K562 (cell line): ENCODE measurements around the gene KASH5. TPM values are rescaled to one million over a fixed set of nuclear protein-coding genes. Genes with fewer than 3 reads are reported as not detected.
A peak's percentile ranks its signal among the peaks of the same experiment; 100 is the strongest.

Experiments used
- ATAC-seq: fragments of 200-7000 bp; cut with Tn5 transposase; 3 replicates; pipeline ENCODE4 v1.9.1; 2020; ENCODE audit warnings: moderate library complexity
- BruUV-seq: library from RNA; stranded (reverse); fragments of 400-500 nt; replicated peaks from 2 replicates; lab custom pipeline; 2021; lab: Mats Ljungman, UMichigan
- CTCF ChIA-PET: fragments of 300-600 bp; formaldehyde crosslinking; extraction: SDS; loops from one replicate; lab custom pipeline; 2021; ENCODE audit warnings: low intra/inter-chr PET ratio; lab: Yijun Ruan, JAX
- POLR2A ChIA-PET: fragments of 300-600, 350-650 bp; sonication (Branson Sonifier 250); formaldehyde crosslinking; extraction: SDS; loops from one replicate; lab custom pipeline; 2021; ENCODE audit warnings: antibody characterized with exemption, inconsistent platforms; lab: Yijun Ruan, JAX
- DNase-seq, 4 experiments: peaks; one replicate each; pipeline versions ENCODE4 v3.0.0 to v3.0.0-alpha.2; 2011 to 2018; ENCODE audit warnings: low spot score in 3 of 4, mixed read lengths in 3 of 4; ENCODE audit errors: extremely low read depth in 1 of 4
- FAIRE-seq: peaks from 2 replicates; lab custom pipeline; 2011; peaks lifted over from hg19 to GRCh38; lab: Jason Lieb, UNC
- H2AFZ ChIP-seq: 2 replicates; pipeline ENCODE4 v1.6.0; 2011; ENCODE audit warnings: low read depth, low read length, control low read depth, inconsistent platforms
- H3K27ac ChIP-seq: fragments of 200-600 bp; 3 replicates; pipeline ENCODE4 v1.8.0; 2011; ENCODE audit warnings: low read depth, mild to moderate bottlenecking, control low read depth, inconsistent platforms, low read length, moderate library complexity, mixed read lengths; ENCODE audit errors: extremely low read depth
- H3K27me3 ChIP-seq, 2 experiments: fragments of 300-600 bp in 1 of 2; 2 replicates in 1 of 2; 3 replicates in 1 of 2; pipeline versions ENCODE4 v1.6.0 to v1.8.0; 2011; ENCODE audit warnings: inconsistent platforms in 2 of 2, low read length in 2 of 2, mild to moderate bottlenecking in 1 of 2, mixed read lengths in 1 of 2, moderate library complexity in 1 of 2; ENCODE audit not compliant: control insufficient read depth in 2 of 2, insufficient read depth in 2 of 2
- H3K36me3 ChIP-seq: fragments of 300-600 bp; 3 replicates; pipeline ENCODE4 v1.8.0; 2011; ENCODE audit warnings: mild to moderate bottlenecking, low read length, inconsistent platforms; ENCODE audit not compliant: control insufficient read depth, insufficient read depth
- H3K4me1 ChIP-seq, 2 experiments: fragments of 200-600 bp in 1 of 2; replicated peaks in 1 of 2; 2 replicates in 1 of 2; 3 replicates in 1 of 2; pipeline versions ENCODE4 v1.5.1 to v1.8.0; 2011; ENCODE audit warnings: inconsistent platforms in 2 of 2, low read length in 2 of 2, mild to moderate bottlenecking in 1 of 2, mixed read lengths in 1 of 2, moderate library complexity in 1 of 2; ENCODE audit not compliant: control insufficient read depth in 2 of 2, insufficient read depth in 2 of 2
- H3K4me2 ChIP-seq: 2 replicates; pipeline ENCODE4 v1.6.1; 2011; ENCODE audit warnings: low read length, control low read depth, inconsistent platforms, mixed read lengths; ENCODE audit not compliant: insufficient read depth
- H3K4me3 ChIP-seq: fragments of 200-600 bp; sonication (generic), shearing (Covaris generic); 2 replicates; pipeline ENCODE4 v1.5.1; 2016; ENCODE audit warnings: control low read depth, inconsistent platforms
- H3K79me2 ChIP-seq: fragments of 200-600 bp; 3 replicates; pipeline ENCODE4 v1.8.0; 2011; ENCODE audit warnings: low read length, inconsistent platforms; ENCODE audit not compliant: control insufficient read depth, insufficient read depth
- H3K9ac ChIP-seq, 2 experiments: 2 replicates each; pipeline versions ENCODE4 v1.6.0 to v1.6.1; 2011; ENCODE audit warnings: low read depth in 2 of 2, low read length in 2 of 2, control low read depth in 1 of 2, inconsistent platforms in 1 of 2, mild to moderate bottlenecking in 1 of 2, mixed read lengths in 1 of 2; ENCODE audit not compliant: insufficient read depth in 1 of 2
- H3K9me1 ChIP-seq: one replicate; pipeline ENCODE4 v1.6.0; 2011; ENCODE audit warnings: inconsistent platforms, mild to moderate bottlenecking, low read length, moderate library complexity; ENCODE audit not compliant: control insufficient read depth, insufficient read depth
- H3K9me3 ChIP-seq: replicated peaks from 2 replicates; pipeline ENCODE4 v1.5.1; 2011; ENCODE audit warnings: low read depth, low read length, inconsistent platforms; ENCODE audit not compliant: control insufficient read depth, insufficient read depth
- H4K20me1 ChIP-seq: replicated peaks from 2 replicates; pipeline ENCODE4 v1.6.1; 2011; ENCODE audit warnings: low read length, inconsistent platforms, mixed read lengths; ENCODE audit not compliant: control insufficient read depth, insufficient read depth
- ATF1 ChIP-seq, 2 experiments: fragments of 450-650 bp in 1 of 2; IDR thresholded peaks; 2 replicates each; pipeline ENCODE4 v1.6.1; 2016; ENCODE audit warnings: missing compliant biosample characterization in 1 of 2, missing genetic modification characterization in 1 of 2
- BHLHE40 ChIP-seq: IDR thresholded peaks from 2 replicates; pipeline ENCODE4 v1.6.1; 2011; ENCODE audit warnings: low read length, improper control_type of control experiment
- CHD2 ChIP-seq: IDR thresholded peaks from 2 replicates; pipeline ENCODE4 v1.6.1; 2011; ENCODE audit warnings: low read depth, low read length
- ELF1 ChIP-seq: fragments of 200-800 bp; sonication (Bioruptor generic); IDR thresholded peaks from 2 replicates; pipeline ENCODE4 v1.6.1; 2016; ENCODE audit warnings: missing genetic modification characterization, missing compliant biosample characterization
- FOXP1 ChIP-seq: sonication (generic); formaldehyde crosslinking; IDR thresholded peaks from 2 replicates; pipeline ENCODE4 v1.8.0; 2022; ENCODE audit warnings: mild to moderate bottlenecking, missing genetic modification reagents
- LCOR ChIP-seq: sonication (generic); formaldehyde crosslinking; IDR thresholded peaks from 2 replicates; pipeline ENCODE4 v1.8.0; 2022; ENCODE audit warnings: mild to moderate bottlenecking, missing genetic modification reagents
- TFAP4 ChIP-seq: sonication (generic); formaldehyde crosslinking; IDR thresholded peaks from 2 replicates; pipeline ENCODE4 v1.8.0; 2022; ENCODE audit warnings: missing genetic modification reagents, mild to moderate bottlenecking, moderate library complexity, borderline replicate concordance
- YY1 ChIP-seq, 3 experiments: IDR thresholded peaks; 2 replicates each; pipeline ENCODE4 v1.6.1; 2011; ENCODE audit warnings: low read length in 2 of 3, mild to moderate bottlenecking in 2 of 3, moderate library complexity in 2 of 3, borderline replicate concordance in 1 of 3, control low read depth in 1 of 3, low read depth in 1 of 3; ENCODE audit not compliant: insufficient read depth in 3 of 3, insufficient replicate concordance in 2 of 3, control insufficient read depth in 1 of 3, insufficient read length in 1 of 3; ENCODE audit errors: extremely low read depth in 1 of 3
- ZNF766 ChIP-seq: fragments of 200-800 bp; sonication (Bioruptor generic); conservative IDR thresholded peaks from 2 replicates; pipeline ENCODE4 v1.6.1; 2016; ENCODE audit warnings: missing genetic modification characterization, missing compliant biosample characterization
- WGBS: fragments of 100-300 bp; shearing (Covaris generic); methylation state at CpG from one replicate; pipeline ENCODE4 v1.1.6; 2016; ENCODE audit warnings: low coverage, mixed read lengths; ENCODE audit not compliant: insufficient coverage; ENCODE audit errors: missing lambda C conversion rate; 5-methylcytosine and 5-hydroxymethylcytosine counted together
- in situ Hi-C: fragments of 300-500 bp; cut with MboI; formaldehyde crosslinking; loops from 4 replicates; pipeline ENCODE4 v1.15.0; 2018; ENCODE audit warnings: inconsistent platforms, mixed read lengths
- intact Hi-C: fragments of 100-400 bp; cut with micrococcal nuclease; formaldehyde crosslinking; loops from 2 replicates; pipeline ENCODE4 v1.14.2; 2022
- polyA plus RNA-seq, 8 experiments: library from polyadenylated mRNA; depleted of rRNA in 4 of 8; stranded (reverse) in 5 of 8; unstranded in 3 of 8; fragments of >200 nt; fragmentation: Nextera tagmentation in 2 of 8; fragmentation: Illumina TruSeq in 1 of 8; extraction: Ambion mirVana in 2 of 8; extraction: Trizol in 1 of 8; gene quantifications; 2 replicates each; pipeline versions ENCODE4 v1.2.1 to v1.2.3, GENCODE V29; 2011 to 2014; ENCODE audit warnings: inconsistent platforms in 1 of 8, missing spikeins in 1 of 8
- total RNA-seq, 7 experiments: library from RNA; depleted of rRNA in 6 of 7; stranded (reverse); fragments of >200 nt in 6 of 7; fragmentation: Illumina TruSeq in 2 of 7; extraction: Trizol in 2 of 7; gene quantifications; 2 replicates each; pipeline versions ENCODE4 v1.2.1 to v1.2.3, GENCODE V29; 2011 to 2021; ENCODE audit warnings: low replicate concordance in 1 of 7
- TF ChIP-seq, protein P1 (sequence below): fragments of 450-650 bp; IDR thresholded peaks from 2 replicates; pipeline ENCODE4 v1.7.1; 2018; ENCODE audit warnings: mild to moderate bottlenecking, low read depth; ENCODE audit not compliant: partially characterized antibody
- TF ChIP-seq, protein P2 (sequence below), 3 experiments: IDR thresholded peaks in 2 of 3; conservative IDR thresholded peaks in 1 of 3; 2 replicates each; pipeline ENCODE4 v1.5.1; 2011 to 2012; ENCODE audit warnings: low read length in 3 of 3, mild to moderate bottlenecking in 3 of 3, control low read depth in 2 of 3, improper control_type of control experiment in 1 of 3, inconsistent platforms in 1 of 3, low read depth in 1 of 3, mixed read lengths in 1 of 3, moderate library complexity in 1 of 3; ENCODE audit not compliant: insufficient read depth in 2 of 3
- TF ChIP-seq, protein P3 (sequence below): fragments of 450-650 bp; IDR thresholded peaks from 2 replicates; pipeline ENCODE4 v1.6.1; 2016

The KASH5 gene
- total and polyA plus RNA-seq, 9 of the 15 experiments (the other 6 are each of a cell fraction or from before 2014, with no cell fraction given): 0.07 to 0.84 (median 0.34) TPM; not detected in 1

DNA sequence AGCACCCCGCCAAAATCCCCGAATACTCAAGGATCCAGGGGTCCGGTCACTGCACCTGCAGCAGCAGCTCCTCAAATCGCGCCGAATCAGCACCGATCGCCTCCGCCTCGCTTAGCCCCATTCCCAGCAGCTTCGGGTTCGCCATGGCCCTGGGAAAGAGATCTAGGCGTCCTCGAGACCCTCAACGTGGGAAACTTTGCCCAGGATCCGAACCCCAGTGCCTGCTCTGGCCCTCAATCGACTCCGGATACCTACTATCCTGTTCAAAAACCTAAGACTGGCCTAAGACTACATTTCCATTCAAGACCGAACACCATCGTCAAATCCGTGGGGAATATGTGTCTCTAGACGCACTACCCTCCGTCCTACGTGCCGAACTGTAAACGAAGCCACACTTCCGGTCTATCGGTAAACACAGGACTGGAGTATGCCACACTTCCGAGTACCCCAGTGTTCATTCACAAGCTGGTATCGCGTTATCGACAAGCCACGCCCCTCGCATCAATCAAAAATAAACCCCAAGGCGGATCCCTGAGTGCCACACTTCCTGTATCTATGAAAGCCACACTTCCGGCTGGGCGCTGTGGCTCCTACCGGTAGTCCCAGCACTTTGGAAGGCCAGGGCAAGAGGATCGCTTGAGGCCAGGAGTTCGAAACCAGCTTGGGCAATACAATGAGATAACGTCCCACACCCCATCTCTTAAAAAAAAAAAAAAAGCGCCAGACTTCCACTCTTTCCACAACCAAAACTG lies 63.6 kb downstream of the KASH5 start, which contains the start of gene PIH1D1:
Gene PIH1D1, minus strand, starts transcription at position 385 of the 752 bp plus-strand sequence. Its CDS starts 240 bp downstream, at position 145.
- H3K9me1 ChIP-seq: no peaks in the 10 kb centered on the region
- ATAC-seq (peak; percentile 79), FAIRE-seq (peak; percentile 99), DNase-seq (peak; percentile 78 to 99 (median 86))
- peak within 1 kb of the TSS; percentile 93 for H3K4me3 ChIP-seq
- BruUV-seq: TSS peak; percentile 83
- no peaks in the 10 kb centered on the region for H3K9me3 ChIP-seq
- ChIA-PET POLR2A (interaction anchor here (0.5 to 1.7 kb wide), 11 partner anchors 22 to 1356 kb away, joined by 3 to 6 read pairs (median 3); partner anchors contain the start of gene RPL13A), CTCF (no interaction called here)
- H3K79me2 ChIP-seq: peaks cover 61% of the 10 kb centered on the region
- in situ Hi-C loops (no loop called here), intact Hi-C loops (no loop called here)
- peak within 1 kb of the TSS; percentile 96 for H3K4me2 ChIP-seq
- H3K27me3 ChIP-seq: no peaks in the 10 kb centered on the region
- H3K9ac ChIP-seq: peak within 1 kb of the TSS; percentile 100
- peaks cover 13 to 56% of the 10 kb centered on the region in 2 experiments; a peak in 4 of 5 replicates for H3K4me1 ChIP-seq
- 1% methylated on average over 42 of the region's 42 CpGs for WGBS
- H2AFZ ChIP-seq: peak within 1 kb of the TSS; percentile 95
- H4K20me1 ChIP-seq: no peaks in the 10 kb centered on the region; the same call in 1 of the 2 replicates
- H3K27ac ChIP-seq: peak within 1 kb of the TSS; percentile 100
- peaks cover 52% of the 10 kb centered on the region; the same call in 2 of the 3 replicates for H3K36me3 ChIP-seq
- TF ChIP-seq ATF1 (CRISPR knock-in tag; IDR thresholded peaks at IDR 0.05) (no peak), ATF1 (tag; IDR thresholded peaks at IDR 0.05) (peak; percentile 72), ELF1 (tag) (peak; percentile 93), YY1 (IDR thresholded peaks at IDR 0.05; ENCODE audit: borderline replicate concordance in 1 of 3, control insufficient read depth in 1 of 3, extremely low read depth in 1 of 3, insufficient read depth in 3 of 3, insufficient read length in 1 of 3, insufficient replicate concordance in 2 of 3, low read depth in 1 of 3, low read length in 2 of 3) (peak in 1 of 3 experiments; percentile 38), LCOR (peak; percentile 50; the same call in 1 of the 2 replicates), ZNF766 (CRISPR knock-in tag) (peak; percentile 92), FOXP1 (peak; percentile 54; the same call in 1 of the 2 replicates), TFAP4 (no peak), BHLHE40 (0 out of 2 replicates have a peak, but pooled peaks have one; percentile 8), CHD2 (peak; percentile 97)
- TF ChIP-seq, protein P1, sequence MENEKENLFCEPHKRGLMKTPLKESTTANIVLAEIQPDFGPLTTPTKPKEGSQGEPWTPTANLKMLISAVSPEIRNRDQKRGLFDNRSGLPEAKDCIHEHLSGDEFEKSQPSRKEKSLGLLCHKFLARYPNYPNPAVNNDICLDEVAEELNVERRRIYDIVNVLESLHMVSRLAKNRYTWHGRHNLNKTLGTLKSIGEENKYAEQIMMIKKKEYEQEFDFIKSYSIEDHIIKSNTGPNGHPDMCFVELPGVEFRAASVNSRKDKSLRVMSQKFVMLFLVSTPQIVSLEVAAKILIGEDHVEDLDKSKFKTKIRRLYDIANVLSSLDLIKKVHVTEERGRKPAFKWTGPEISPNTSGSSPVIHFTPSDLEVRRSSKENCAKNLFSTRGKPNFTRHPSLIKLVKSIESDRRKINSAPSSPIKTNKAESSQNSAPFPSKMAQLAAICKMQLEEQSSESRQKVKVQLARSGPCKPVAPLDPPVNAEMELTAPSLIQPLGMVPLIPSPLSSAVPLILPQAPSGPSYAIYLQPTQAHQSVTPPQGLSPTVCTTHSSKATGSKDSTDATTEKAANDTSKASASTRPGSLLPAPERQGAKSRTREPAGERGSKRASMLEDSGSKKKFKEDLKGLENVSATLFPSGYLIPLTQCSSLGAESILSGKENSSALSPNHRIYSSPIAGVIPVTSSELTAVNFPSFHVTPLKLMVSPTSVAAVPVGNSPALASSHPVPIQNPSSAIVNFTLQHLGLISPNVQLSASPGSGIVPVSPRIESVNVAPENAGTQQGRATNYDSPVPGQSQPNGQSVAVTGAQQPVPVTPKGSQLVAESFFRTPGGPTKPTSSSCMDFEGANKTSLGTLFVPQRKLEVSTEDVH: no peak
- TF ChIP-seq, protein P2, sequence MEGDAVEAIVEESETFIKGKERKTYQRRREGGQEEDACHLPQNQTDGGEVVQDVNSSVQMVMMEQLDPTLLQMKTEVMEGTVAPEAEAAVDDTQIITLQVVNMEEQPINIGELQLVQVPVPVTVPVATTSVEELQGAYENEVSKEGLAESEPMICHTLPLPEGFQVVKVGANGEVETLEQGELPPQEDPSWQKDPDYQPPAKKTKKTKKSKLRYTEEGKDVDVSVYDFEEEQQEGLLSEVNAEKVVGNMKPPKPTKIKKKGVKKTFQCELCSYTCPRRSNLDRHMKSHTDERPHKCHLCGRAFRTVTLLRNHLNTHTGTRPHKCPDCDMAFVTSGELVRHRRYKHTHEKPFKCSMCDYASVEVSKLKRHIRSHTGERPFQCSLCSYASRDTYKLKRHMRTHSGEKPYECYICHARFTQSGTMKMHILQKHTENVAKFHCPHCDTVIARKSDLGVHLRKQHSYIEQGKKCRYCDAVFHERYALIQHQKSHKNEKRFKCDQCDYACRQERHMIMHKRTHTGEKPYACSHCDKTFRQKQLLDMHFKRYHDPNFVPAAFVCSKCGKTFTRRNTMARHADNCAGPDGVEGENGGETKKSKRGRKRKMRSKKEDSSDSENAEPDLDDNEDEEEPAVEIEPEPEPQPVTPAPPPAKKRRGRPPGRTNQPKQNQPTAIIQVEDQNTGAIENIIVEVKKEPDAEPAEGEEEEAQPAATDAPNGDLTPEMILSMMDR (IDR thresholded peaks at IDR 0.05 in 2 of 3, conservative IDR thresholded peaks at IDR 0.05 in 1 of 3; ENCODE audit: insufficient read depth in 2 of 3, low read depth in 1 of 3, low read length in 3 of 3): peak in 1 of 3 experiments; percentile 34; a peak in 2 of 6 replicates
- TF ChIP-seq, protein P3, sequence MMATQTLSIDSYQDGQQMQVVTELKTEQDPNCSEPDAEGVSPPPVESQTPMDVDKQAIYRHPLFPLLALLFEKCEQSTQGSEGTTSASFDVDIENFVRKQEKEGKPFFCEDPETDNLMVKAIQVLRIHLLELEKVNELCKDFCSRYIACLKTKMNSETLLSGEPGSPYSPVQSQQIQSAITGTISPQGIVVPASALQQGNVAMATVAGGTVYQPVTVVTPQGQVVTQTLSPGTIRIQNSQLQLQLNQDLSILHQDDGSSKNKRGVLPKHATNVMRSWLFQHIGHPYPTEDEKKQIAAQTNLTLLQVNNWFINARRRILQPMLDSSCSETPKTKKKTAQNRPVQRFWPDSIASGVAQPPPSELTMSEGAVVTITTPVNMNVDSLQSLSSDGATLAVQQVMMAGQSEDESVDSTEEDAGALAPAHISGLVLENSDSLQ: peak; percentile 98
